ENCODE results near the gene GPR3. TPM values are rescaled to one million over a fixed set of nuclear protein-coding genes. Genes with fewer than 3 reads are reported as not detected.
"Not testable (repeated sequence)": the region's sequence is repeated elsewhere in the genome, so short reads cannot be mapped to it uniquely, and the experiment has no call there.

Gene GPR3
- total RNA-seq, 2 donors from 2014 or later = 0.26 to 0.42 TPM

DNA sequence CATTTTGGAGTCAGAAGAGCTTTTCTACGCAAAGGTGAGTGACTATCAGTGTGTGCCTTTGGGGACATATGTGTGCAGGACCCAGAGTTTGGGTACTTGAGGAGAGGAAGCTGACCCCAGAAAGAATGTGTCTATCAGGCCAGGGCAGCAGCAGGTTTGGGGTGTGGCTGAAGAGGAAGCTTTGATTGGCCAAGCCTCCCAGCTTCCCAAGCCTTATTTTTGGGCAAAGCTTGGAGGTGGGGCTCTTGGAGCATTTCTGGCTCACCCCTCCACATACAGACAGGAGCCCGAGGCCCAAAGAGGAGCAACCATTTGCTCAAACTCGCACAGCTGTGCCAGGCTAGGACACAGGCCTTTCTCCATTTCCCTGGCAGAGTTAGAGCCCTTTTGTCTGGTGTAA is 4.7 kb downstream of the GPR3 start:
- Mint-ChIP-seq H3K36me3 (ENCODE audit: low read depth) (no peaks in the 10 kb centered on the region), H3K4me1 (peaks cover 3% of the 10 kb centered on the region), H3K27ac (no peak overlapping the region), H3K27me3 (no peaks in the 10 kb centered on the region), H3K9me3 (no peaks in the 10 kb centered on the region), H3K4me3 (no peak overlapping the region)
- ATAC-seq (replicated peaks) = no peak

DNA sequence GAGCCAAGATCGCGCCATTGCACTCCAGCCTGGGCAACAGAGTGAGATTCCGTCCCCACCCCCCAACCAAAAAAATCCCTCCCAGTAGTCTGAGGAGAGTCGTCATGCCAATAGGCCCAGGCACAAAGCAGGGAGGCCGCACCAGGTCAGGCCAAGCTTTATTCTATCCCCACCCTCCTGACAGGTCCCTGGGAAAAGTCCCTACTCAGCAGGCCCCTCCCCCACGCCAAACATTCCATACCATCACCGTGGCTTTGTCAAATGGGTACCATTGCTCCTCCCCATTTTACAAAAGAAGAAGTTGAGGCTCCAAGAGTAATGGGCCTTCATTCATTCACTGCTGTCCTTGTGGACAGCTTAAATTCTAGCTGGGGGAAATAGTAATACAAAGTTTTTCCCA is 5.3 kb downstream of the GPR3 start:
- Mint-ChIP-seq H3K4me3 (no peak overlapping the region), H3K27ac (peak overlapping the region; percentile 20), H3K27me3 (no peaks in the 10 kb centered on the region), H3K36me3 (ENCODE audit: low read depth) (no peaks in the 10 kb centered on the region), H3K4me1 (no peaks in the 10 kb centered on the region), H3K9me3 (no peaks in the 10 kb centered on the region)
- no peak for ATAC-seq (replicated peaks)

- no peaks in the 10 kb centered on the region for H3K27me3 Mint-ChIP-seq
- no peaks in the 10 kb centered on the region for H3K9me3 Mint-ChIP-seq
- no peaks in the 10 kb centered on the region for H3K4me1 Mint-ChIP-seq
- H3K27ac Mint-ChIP-seq = peak overlapping the region; percentile 83
- no peak overlapping the region for H3K4me3 Mint-ChIP-seq
- no peak for ATAC-seq (replicated peaks)
- no peaks in the 10 kb centered on the region for H3K36me3 Mint-ChIP-seq (ENCODE audit: low read depth)
Measured at GRCh38 chr1:27398405-27399149, 6.2 kb downstream of the GPR3 start.

- no peak for ATAC-seq (replicated peaks)
- H3K27me3 Mint-ChIP-seq = no peaks in the 10 kb centered on the region
- no peaks in the 10 kb centered on the region for H3K36me3 Mint-ChIP-seq (ENCODE audit: low read depth)
- no peak overlapping the region for H3K4me3 Mint-ChIP-seq
- no peaks in the 10 kb centered on the region for H3K4me1 Mint-ChIP-seq
- peak overlapping the region; percentile 83 for H3K27ac Mint-ChIP-seq
- H3K9me3 Mint-ChIP-seq = no peaks in the 10 kb centered on the region
Measured at GRCh38 chr1:27399251-27400025, 7.0 kb downstream of the GPR3 start.

DNA sequence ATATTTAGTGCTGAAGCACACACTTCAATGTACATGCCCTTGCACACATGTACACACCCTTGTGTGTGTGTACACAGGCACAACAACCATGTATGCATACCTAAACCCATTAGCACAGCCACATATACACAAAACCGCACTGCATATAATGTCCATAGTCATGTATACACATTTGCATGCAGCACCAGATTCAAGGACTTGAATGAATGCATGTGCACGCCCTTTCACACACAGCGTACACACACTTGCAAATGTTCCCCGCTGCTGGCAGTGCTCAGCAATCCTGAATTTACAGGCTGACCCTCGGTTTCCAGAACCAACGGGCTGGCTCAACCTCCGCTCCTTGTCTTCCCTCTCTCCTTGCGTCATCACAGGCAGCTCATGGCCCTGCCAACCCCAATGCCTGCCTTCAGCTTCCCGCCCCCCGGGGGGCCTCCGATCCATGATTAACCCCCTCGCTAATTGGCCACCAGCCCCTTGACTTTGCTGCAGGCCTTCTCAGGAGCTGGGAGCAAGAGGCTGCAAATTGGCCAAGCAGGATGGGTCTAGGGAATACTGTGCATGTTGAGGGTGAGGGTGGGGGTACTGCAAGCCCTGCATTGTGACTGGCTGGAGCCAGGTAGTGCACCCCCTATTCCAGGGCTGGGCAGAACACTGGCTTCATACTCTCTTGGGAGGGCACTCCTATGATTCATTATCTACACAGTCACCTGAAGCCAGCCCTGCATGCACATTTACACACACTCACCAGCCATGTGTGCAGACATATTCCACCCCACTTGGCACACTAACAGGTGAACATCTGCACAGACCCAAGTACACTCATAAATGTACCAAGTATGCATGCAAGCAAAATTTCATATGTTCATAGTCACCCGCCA is 7.9 kb downstream of the GPR3 start:
- Mint-ChIP-seq H3K9me3 (no peaks in the 10 kb centered on the region), H3K4me3 (no peak overlapping the region), H3K36me3 (ENCODE audit: low read depth) (no peaks in the 10 kb centered on the region), H3K4me1 (no peaks in the 10 kb centered on the region), H3K27me3 (no peaks in the 10 kb centered on the region), H3K27ac (peak overlapping the region; percentile 24)
- no peak for ATAC-seq (replicated peaks)

DNA sequence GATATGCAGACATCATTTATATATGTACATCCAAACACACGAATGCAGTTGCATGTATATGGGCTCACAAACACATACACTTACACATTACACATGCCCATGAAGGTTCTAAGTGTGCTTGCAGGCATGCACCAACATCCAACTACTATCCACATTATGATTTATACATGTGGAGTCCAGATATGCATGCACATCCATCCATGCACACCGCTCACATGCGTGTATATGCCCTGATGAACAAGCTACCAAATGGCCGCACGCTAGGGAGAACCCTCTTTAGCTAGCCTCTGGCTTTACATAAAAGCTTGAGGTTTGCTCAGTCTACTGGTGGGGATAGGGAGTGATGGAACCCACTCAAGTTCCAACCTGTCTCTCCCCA is 8.5 kb downstream of the GPR3 start:
- H3K27ac Mint-ChIP-seq = no peak overlapping the region
- no peaks in the 10 kb centered on the region for H3K27me3 Mint-ChIP-seq
- H3K36me3 Mint-ChIP-seq (ENCODE audit: low read depth) = no peaks in the 10 kb centered on the region
- no peaks in the 10 kb centered on the region for H3K9me3 Mint-ChIP-seq
- no peaks in the 10 kb centered on the region for H3K4me1 Mint-ChIP-seq
- H3K4me3 Mint-ChIP-seq = no peak overlapping the region
- no peak for ATAC-seq (replicated peaks)

DNA sequence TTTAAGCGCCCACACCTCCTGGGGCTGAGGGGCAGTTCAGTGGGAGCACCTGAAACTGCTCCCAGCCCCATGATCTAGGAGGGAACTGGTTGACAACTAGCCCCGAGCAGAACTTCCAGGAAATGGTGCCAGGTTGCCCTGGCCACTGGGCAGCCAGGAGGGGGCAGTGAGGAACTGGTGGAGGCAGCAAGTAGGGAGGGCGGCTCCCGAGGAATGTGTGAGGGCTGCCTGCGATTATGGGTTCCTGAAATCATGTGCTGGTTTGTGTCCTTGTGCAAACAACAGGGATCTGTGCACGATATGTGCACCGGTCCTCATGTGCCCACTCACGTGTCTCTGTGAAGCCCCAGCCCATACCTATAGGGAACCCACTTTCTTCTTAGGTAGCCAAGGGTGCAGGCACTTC is 9.9 kb downstream of the GPR3 start:
- no peaks in the 10 kb centered on the region for H3K4me1 Mint-ChIP-seq
- no peak overlapping the region for H3K4me3 Mint-ChIP-seq
- no peaks in the 10 kb centered on the region for H3K27me3 Mint-ChIP-seq
- H3K36me3 Mint-ChIP-seq (ENCODE audit: low read depth) = peaks cover 13% of the 10 kb centered on the region
- peak; percentile 20 for ATAC-seq (replicated peaks)
- peak overlapping the region; percentile 41 for H3K27ac Mint-ChIP-seq
- no peaks in the 10 kb centered on the region for H3K9me3 Mint-ChIP-seq

- Mint-ChIP-seq H3K27me3 (no peaks in the 10 kb centered on the region), H3K36me3 (ENCODE audit: low read depth) (peaks cover 21% of the 10 kb centered on the region), H3K4me1 (no peaks in the 10 kb centered on the region), H3K4me3 (no peak overlapping the region), H3K9me3 (no peaks in the 10 kb centered on the region), H3K27ac (peak overlapping the region; percentile 41)
- ATAC-seq (replicated peaks) = peak; percentile 29
Measured at GRCh38 chr1:27403065-27403726, 10.8 kb downstream of the GPR3 start.

DNA sequence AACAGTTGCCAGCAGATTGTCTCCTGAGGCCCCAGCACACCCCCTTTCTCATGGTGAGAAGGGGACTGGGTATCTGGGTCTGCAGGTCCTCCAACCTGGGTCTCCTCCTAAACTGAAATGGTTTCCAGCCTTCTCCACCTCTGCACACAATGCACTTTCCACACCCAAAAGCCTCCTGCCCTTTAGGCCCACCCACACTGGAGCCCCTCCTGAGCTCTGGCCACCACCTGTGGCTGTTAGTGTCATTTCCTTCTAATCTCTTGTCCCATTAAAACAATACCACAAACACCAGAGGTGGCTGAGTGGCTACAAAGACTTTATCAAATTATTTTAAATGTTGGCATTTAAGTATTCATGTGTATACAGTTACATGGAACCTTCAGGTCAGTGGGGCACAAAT is 11.5 kb downstream of the GPR3 start:
- H3K27me3 Mint-ChIP-seq = no peaks in the 10 kb centered on the region
- no peaks in the 10 kb centered on the region for H3K9me3 Mint-ChIP-seq
- H3K36me3 Mint-ChIP-seq (ENCODE audit: low read depth) = peaks cover 29% of the 10 kb centered on the region
- H3K4me3 Mint-ChIP-seq = no peak overlapping the region
- peak overlapping the region; percentile 57 for H3K27ac Mint-ChIP-seq
- H3K4me1 Mint-ChIP-seq = no peaks in the 10 kb centered on the region
- ATAC-seq (replicated peaks) = no peak

GRCh38 chr1:27405074-27405473 is 12.7 kb downstream of the GPR3 start:
- Mint-ChIP-seq H3K36me3 (ENCODE audit: low read depth) (peaks cover 40% of the 10 kb centered on the region), H3K9me3 (no peaks in the 10 kb centered on the region), H3K27me3 (no peaks in the 10 kb centered on the region)

GRCh38 chr1:27405598-27406361 is 13.4 kb downstream of the GPR3 start:
- not testable (repeated sequence) for H3K4me3 Mint-ChIP-seq; H3K9me3 Mint-ChIP-seq; H3K27me3 Mint-ChIP-seq; ATAC-seq (replicated peaks); H3K4me1 Mint-ChIP-seq
- Mint-ChIP-seq H3K36me3 (ENCODE audit: low read depth) (peaks cover 47% of the 10 kb centered on the region), H3K27ac (peak overlapping the region; percentile 65)

More at GRCh38 chr1:27405074-27405473, 12.7 kb downstream of the GPR3 start:
- Mint-ChIP-seq H3K4me3 (no peak overlapping the region), H3K4me1 (no peaks in the 10 kb centered on the region), H3K27ac (no peak overlapping the region)
- ATAC-seq (replicated peaks) = no peak

GRCh38 chr1:27406362-27406680 is 13.9 kb downstream of the GPR3 start:
- Mint-ChIP-seq H3K9me3 (no peaks in the 10 kb centered on the region), H3K27me3 (no peaks in the 10 kb centered on the region), H3K36me3 (ENCODE audit: low read depth) (peaks cover 53% of the 10 kb centered on the region), H3K27ac (peak overlapping the region; percentile 65), H3K4me3 (no peak overlapping the region), H3K4me1 (no peaks in the 10 kb centered on the region)
- no peak for ATAC-seq (replicated peaks)

GRCh38 chr1:27406791-27407190 is 14.4 kb downstream of the GPR3 start:
- not testable (repeated sequence) for H3K27ac Mint-ChIP-seq; H3K4me1 Mint-ChIP-seq; H3K9me3 Mint-ChIP-seq; H3K27me3 Mint-ChIP-seq; H3K4me3 Mint-ChIP-seq; ATAC-seq (replicated peaks)
- H3K36me3 Mint-ChIP-seq (ENCODE audit: low read depth) = peaks cover 55% of the 10 kb centered on the region

GRCh38 chr1:27408151-27408550 is 15.7 kb downstream of the GPR3 start:
- Mint-ChIP-seq H3K9me3 (no peaks in the 10 kb centered on the region), H3K4me1 (no peaks in the 10 kb centered on the region), H3K27ac (peak overlapping the region; percentile 58), H3K36me3 (ENCODE audit: low read depth) (peaks cover 68% of the 10 kb centered on the region), H3K4me3 (no peak overlapping the region), H3K27me3 (no peaks in the 10 kb centered on the region)
- no peak for ATAC-seq (replicated peaks)

Data from activated T-helper 17 cell treated with anti-CD3 and anti-CD28 coated beads, Interleukin-2, amount 50 U/mL, for 72 hours (primary cell).